ENCODE data around the gene SYNPO.

The SYNPO gene

GRCh38 chr5:150672237-150672883 lies 31.9 kb downstream of the SYNPO start:
- ChIA-PET POLR2A (no interaction called here), CTCF (interaction anchor here (0.9 to 2.2 kb wide), 7 partner anchors 9 to 174 kb away, joined by 3 to 9 read pairs (median 3); no protein-coding TSS in a partner anchor)
- DNase-seq (ENCODE audit: extremely low spot score), result no peak
- TF ChIP-seq, protein P1, sequence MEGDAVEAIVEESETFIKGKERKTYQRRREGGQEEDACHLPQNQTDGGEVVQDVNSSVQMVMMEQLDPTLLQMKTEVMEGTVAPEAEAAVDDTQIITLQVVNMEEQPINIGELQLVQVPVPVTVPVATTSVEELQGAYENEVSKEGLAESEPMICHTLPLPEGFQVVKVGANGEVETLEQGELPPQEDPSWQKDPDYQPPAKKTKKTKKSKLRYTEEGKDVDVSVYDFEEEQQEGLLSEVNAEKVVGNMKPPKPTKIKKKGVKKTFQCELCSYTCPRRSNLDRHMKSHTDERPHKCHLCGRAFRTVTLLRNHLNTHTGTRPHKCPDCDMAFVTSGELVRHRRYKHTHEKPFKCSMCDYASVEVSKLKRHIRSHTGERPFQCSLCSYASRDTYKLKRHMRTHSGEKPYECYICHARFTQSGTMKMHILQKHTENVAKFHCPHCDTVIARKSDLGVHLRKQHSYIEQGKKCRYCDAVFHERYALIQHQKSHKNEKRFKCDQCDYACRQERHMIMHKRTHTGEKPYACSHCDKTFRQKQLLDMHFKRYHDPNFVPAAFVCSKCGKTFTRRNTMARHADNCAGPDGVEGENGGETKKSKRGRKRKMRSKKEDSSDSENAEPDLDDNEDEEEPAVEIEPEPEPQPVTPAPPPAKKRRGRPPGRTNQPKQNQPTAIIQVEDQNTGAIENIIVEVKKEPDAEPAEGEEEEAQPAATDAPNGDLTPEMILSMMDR (IDR thresholded peaks at IDR 0.05; ENCODE audit: control extremely low read depth, extremely low read depth, low read depth, missing control alignments), result no peak

DNA sequence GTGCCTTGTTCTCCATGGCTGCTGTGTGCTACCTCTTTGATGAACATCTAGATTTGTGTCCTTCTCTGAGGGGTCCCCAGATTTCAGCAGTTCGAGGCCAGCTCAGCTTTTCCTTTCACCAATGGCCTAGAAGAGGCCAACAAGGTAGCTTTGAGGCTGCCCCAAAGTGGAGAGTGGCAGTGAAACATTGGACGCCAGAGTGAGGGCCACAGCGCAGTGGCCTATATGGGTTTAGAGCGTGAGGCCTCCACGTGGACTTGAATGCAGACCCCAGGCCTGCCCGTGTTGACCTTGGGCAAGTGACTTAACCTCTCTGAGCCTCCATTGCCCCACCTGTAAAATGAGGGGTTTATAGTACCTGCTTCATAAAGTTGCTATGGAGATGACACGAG lies 32.4 kb downstream of the SYNPO start:
- ChIA-PET CTCF (interaction anchor here (0.9 to 2.2 kb wide), 8 partner anchors 9 to 111 kb away, joined by 3 to 9 read pairs (median 4); partner anchors contain the start of gene MYOZ3), POLR2A (no interaction called here)
- no peak for DNase-seq (ENCODE audit: extremely low spot score)
- TF ChIP-seq, protein P1 (IDR thresholded peaks at IDR 0.05; ENCODE audit: control extremely low read depth, extremely low read depth, low read depth, missing control alignments), result no peak

DNA sequence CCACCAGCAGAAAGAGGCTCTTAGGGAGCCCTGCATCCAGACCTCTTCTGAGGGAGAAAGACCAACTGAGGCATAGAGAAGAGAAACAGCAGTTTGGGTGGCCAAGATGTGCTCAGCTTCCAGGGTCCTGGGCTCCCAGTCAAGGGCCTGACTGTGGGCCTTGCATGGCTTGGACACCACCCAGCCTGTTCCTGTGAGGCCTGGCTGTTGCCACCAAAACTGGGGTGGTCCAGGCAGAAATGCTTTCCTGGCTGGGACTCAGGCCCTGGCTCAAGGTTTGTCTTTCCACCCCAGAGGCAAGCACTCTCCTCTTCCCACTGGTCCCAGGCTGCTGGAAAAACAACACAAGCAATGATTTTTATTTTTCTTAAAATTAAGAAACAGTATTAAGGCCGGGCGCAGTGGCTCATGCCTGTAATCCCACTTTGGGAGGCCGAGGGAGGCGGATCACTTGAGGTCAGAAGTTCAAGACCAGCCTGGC lies 33.9 kb downstream of the SYNPO start:
- CTCF ChIA-PET, result interaction anchor here (1.1 to 1.5 kb wide), 4 partner anchors 10 to 173 kb away, joined by 3 to 4 read pairs (median 4); partner anchors contain the start of gene MYOZ3
- POLR2A ChIA-PET, result no interaction called here
- TF ChIP-seq, protein P1 (IDR thresholded peaks at IDR 0.05; ENCODE audit: control extremely low read depth, extremely low read depth, low read depth, missing control alignments), result no peak
- DNase-seq (ENCODE audit: extremely low spot score), result no peak

- DNase-seq (ENCODE audit: extremely low spot score), result no peak
- ChIA-PET CTCF (interaction anchor here (1.4 kb wide), 1 partner anchor 172 kb away, joined by 3 read pairs; no protein-coding TSS in a partner anchor), POLR2A (interaction anchor here (0.7 kb wide), 1 partner anchor 17 kb away, joined by 3 read pairs; no protein-coding TSS in a partner anchor)
- TF ChIP-seq, protein P1 (IDR thresholded peaks at IDR 0.05; ENCODE audit: control extremely low read depth, extremely low read depth, low read depth, missing control alignments), result no peak
Observed at GRCh38 chr5:150675069-150675468, 34.6 kb downstream of the SYNPO start.

- POLR2A ChIA-PET, result no interaction called here
Observed at GRCh38 chr5:150676578-150676977, 36.1 kb downstream of the SYNPO start.

GRCh38 chr5:150689120-150689519 lies 48.7 kb downstream of the SYNPO start:
- DNase-seq (ENCODE audit: extremely low spot score), result no peak
- ChIA-PET POLR2A (no interaction called here), CTCF (interaction anchor here (0.9 to 1.7 kb wide), 3 partner anchors 12 to 46 kb away, joined by 3 to 7 read pairs (median 7); partner anchors contain the start of gene RBM22)
- TF ChIP-seq, protein P1 (IDR thresholded peaks at IDR 0.05; ENCODE audit: control extremely low read depth, extremely low read depth, low read depth, missing control alignments), result no peak

More at GRCh38 chr5:150676578-150676977, 36.1 kb downstream of the SYNPO start:
- TF ChIP-seq, protein P1 (IDR thresholded peaks at IDR 0.05; ENCODE audit: control extremely low read depth, extremely low read depth, low read depth, missing control alignments), result no peak
- CTCF ChIA-PET, result no interaction called here
- DNase-seq (ENCODE audit: extremely low spot score), result no peak

Data from GM10248 (cell line).